ENCODE data around the gene TSPEAR.

The TSPEAR gene

DNA sequence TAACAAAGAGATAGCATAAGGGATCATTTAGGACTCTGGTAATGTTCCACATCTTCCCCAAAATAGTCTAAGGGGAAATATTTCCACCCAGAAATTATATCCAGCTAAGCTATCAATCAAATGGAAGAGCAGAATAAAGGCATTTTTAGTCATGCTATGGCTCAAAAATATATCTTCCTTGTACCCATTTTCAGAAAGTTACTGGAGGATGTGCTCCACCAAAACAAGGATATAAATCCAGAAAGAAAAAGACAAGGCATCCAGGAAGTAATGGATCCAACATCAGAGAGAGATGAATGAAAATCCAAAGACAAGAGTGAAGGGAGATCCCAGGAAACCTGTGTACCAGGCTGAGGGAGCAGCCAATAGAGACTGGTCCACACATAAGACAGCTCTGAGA is 102.2 kb downstream of the TSPEAR start:
- Histone ChIP-seq H3K36me3 (ENCODE audit: control insufficient read depth, low read length) (no peaks in the 10 kb centered on the region), H3K4me1 (ENCODE audit: control insufficient read depth, low read length) (no peaks in the 10 kb centered on the region), H3K9me2 (replicated peaks; ENCODE audit: control insufficient read depth, low read length) (no peaks in the 10 kb centered on the region), H4K20me1 (ENCODE audit: control insufficient read depth, insufficient read depth, low read depth, low read length) (no peaks in the 10 kb centered on the region), H3F3A (ENCODE audit: control insufficient read depth, insufficient read depth) (no peaks in the 10 kb centered on the region), H3K9me3 (ENCODE audit: control insufficient read depth, insufficient read depth, low read length) (peaks cover 14% of the 10 kb centered on the region), H3K79me2 (ENCODE audit: control insufficient read depth, low read length) (no peaks in the 10 kb centered on the region), H3K4me2 (ENCODE audit: low read length) (no peak overlapping the region), H3K27me3 (ENCODE audit: control insufficient read depth, low read length) (no peaks in the 10 kb centered on the region), H3K4me3 (ENCODE audit: low read length) (no peak overlapping the region), H3K27ac (ENCODE audit: low read depth, low read length) (no peak overlapping the region)
- TF ChIP-seq EZH2phosphoT487 (IDR thresholded peaks at IDR 0.05; ENCODE audit: borderline replicate concordance, low read length): no peak
- TF ChIP-seq, protein P1, sequence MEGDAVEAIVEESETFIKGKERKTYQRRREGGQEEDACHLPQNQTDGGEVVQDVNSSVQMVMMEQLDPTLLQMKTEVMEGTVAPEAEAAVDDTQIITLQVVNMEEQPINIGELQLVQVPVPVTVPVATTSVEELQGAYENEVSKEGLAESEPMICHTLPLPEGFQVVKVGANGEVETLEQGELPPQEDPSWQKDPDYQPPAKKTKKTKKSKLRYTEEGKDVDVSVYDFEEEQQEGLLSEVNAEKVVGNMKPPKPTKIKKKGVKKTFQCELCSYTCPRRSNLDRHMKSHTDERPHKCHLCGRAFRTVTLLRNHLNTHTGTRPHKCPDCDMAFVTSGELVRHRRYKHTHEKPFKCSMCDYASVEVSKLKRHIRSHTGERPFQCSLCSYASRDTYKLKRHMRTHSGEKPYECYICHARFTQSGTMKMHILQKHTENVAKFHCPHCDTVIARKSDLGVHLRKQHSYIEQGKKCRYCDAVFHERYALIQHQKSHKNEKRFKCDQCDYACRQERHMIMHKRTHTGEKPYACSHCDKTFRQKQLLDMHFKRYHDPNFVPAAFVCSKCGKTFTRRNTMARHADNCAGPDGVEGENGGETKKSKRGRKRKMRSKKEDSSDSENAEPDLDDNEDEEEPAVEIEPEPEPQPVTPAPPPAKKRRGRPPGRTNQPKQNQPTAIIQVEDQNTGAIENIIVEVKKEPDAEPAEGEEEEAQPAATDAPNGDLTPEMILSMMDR (IDR thresholded peaks at IDR 0.05; ENCODE audit: low read depth, low read length, poor library complexity, severe bottlenecking): no peak

DNA sequence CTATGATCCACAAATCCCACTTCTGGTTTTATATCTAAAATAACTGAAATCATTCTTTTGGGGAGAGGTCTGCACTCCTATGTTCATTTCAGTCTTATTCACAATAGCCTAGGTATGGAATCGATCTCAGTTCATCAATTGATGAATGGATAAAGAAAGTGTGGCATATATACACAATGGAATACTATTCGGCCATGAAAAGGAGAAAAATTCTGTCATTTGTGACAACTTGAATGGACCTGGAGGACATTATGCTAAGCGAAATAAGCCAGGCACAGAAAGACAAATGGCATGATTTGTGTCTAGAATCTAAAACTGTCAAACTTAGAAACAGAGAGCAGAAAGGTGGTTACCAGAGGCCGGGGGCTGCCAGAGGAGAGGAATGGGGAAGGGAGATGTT is 104.9 kb downstream of the TSPEAR start:
- no peak overlapping the region for H3K4me2 ChIP-seq (ENCODE audit: low read length)
- H3K27ac ChIP-seq (ENCODE audit: low read depth, low read length): no peak overlapping the region
- no peaks in the 10 kb centered on the region for H3K79me2 ChIP-seq (ENCODE audit: control insufficient read depth, low read length)
- H3K9me2 ChIP-seq (replicated peaks; ENCODE audit: control insufficient read depth, low read length): no peaks in the 10 kb centered on the region
- H3F3A ChIP-seq (ENCODE audit: control insufficient read depth, insufficient read depth): no peaks in the 10 kb centered on the region
- TF ChIP-seq, protein P1 (IDR thresholded peaks at IDR 0.05; ENCODE audit: low read depth, low read length, poor library complexity, severe bottlenecking): no peak
- TF ChIP-seq EZH2phosphoT487 (IDR thresholded peaks at IDR 0.05; ENCODE audit: borderline replicate concordance, low read length): no peak
- no peaks in the 10 kb centered on the region for H3K4me1 ChIP-seq (ENCODE audit: control insufficient read depth, low read length)
- no peaks in the 10 kb centered on the region for H3K36me3 ChIP-seq (ENCODE audit: control insufficient read depth, low read length)
- peaks cover 8% of the 10 kb centered on the region for H3K9me3 ChIP-seq (ENCODE audit: control insufficient read depth, insufficient read depth, low read length)
- H3K27me3 ChIP-seq (ENCODE audit: control insufficient read depth, low read length): no peaks in the 10 kb centered on the region
- no peak overlapping the region for H3K4me3 ChIP-seq (ENCODE audit: low read length)
- H4K20me1 ChIP-seq (ENCODE audit: control insufficient read depth, insufficient read depth, low read depth, low read length): no peaks in the 10 kb centered on the region

DNA sequence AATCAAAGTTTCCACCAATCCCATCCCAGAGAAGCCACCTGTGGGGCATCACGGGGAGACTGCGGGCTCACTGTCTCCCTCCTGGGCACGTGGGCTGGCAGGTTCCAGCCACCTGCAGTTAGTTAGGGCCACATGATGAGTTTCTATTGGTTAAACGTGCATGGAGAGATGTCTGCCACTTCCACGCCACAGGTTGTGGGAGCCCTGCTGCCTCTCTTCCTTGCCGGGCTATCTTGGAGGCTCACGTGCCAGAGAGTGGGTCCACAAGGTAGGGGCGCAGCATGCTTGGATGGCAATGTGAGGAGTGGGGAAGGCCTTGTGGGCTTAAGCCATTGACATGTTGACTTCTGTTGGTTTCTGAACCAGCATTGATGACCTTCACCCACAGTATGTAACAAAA is 107.5 kb downstream of the TSPEAR start:
- H3K9me2 ChIP-seq (replicated peaks; ENCODE audit: control insufficient read depth, low read length): no peaks in the 10 kb centered on the region
- H3K79me2 ChIP-seq (ENCODE audit: control insufficient read depth, low read length): no peaks in the 10 kb centered on the region
- no peaks in the 10 kb centered on the region for H3F3A ChIP-seq (ENCODE audit: control insufficient read depth, insufficient read depth)
- no peak overlapping the region for H3K27ac ChIP-seq (ENCODE audit: low read depth, low read length)
- no peak overlapping the region for H3K4me3 ChIP-seq (ENCODE audit: low read length)
- no peaks in the 10 kb centered on the region for H3K27me3 ChIP-seq (ENCODE audit: control insufficient read depth, low read length)
- no peaks in the 10 kb centered on the region for H3K4me1 ChIP-seq (ENCODE audit: control insufficient read depth, low read length)
- no peak for TF ChIP-seq EZH2phosphoT487 (IDR thresholded peaks at IDR 0.05; ENCODE audit: borderline replicate concordance, low read length)
- TF ChIP-seq, protein P1 (IDR thresholded peaks at IDR 0.05; ENCODE audit: low read depth, low read length, poor library complexity, severe bottlenecking): no peak
- H4K20me1 ChIP-seq (ENCODE audit: control insufficient read depth, insufficient read depth, low read depth, low read length): no peaks in the 10 kb centered on the region
- H3K9me3 ChIP-seq (ENCODE audit: control insufficient read depth, insufficient read depth, low read length): 0 out of 2 replicates have a peak, but pooled peaks cover 2% of the 10 kb centered on the region
- no peaks in the 10 kb centered on the region for H3K36me3 ChIP-seq (ENCODE audit: control insufficient read depth, low read length)
- H3K4me2 ChIP-seq (ENCODE audit: low read length): no peak overlapping the region

Measured in DOHH2 (cell line).